Endodermal cell (in vitro differentiated cells): ENCODE data around the gene VAT1. TPM values are rescaled to one million over a fixed set of nuclear protein-coding genes. Genes with fewer than 3 reads are reported as not detected.

Experiments
- DNase-seq: peaks from one replicate; pipeline ENCODE4 v3.0.0-alpha.2; 2017
- H3K27ac ChIP-seq: 2 replicates; pipeline ENCODE4 v1.5.1; 2013; ENCODE audit warnings: mild to moderate bottlenecking, low read depth, low read length, moderate library complexity
- H3K27me3 ChIP-seq: 2 replicates; pipeline ENCODE4 v1.6.1; 2013; ENCODE audit warnings: mild to moderate bottlenecking, low read length, moderate library complexity; ENCODE audit not compliant: insufficient read depth, control insufficient read depth, poor library complexity, severe bottlenecking
- H3K36me3 ChIP-seq: 2 replicates; pipeline ENCODE4 v1.7.0; 2013; ENCODE audit warnings: mild to moderate bottlenecking, low read length, moderate library complexity; ENCODE audit not compliant: control insufficient read depth, insufficient read depth
- H3K4me1 ChIP-seq: one replicate; pipeline ENCODE4 v1.7.0; 2013; ENCODE audit warnings: low read length; ENCODE audit not compliant: control insufficient read depth, insufficient read depth
- H3K4me3 ChIP-seq: 2 replicates; pipeline ENCODE4 v1.5.1; 2013; ENCODE audit warnings: mild to moderate bottlenecking, low read length, moderate library complexity
- H3K9ac ChIP-seq: 2 replicates; pipeline ENCODE4 v1.6.1; 2013; ENCODE audit warnings: mild to moderate bottlenecking, low read length, moderate library complexity; ENCODE audit not compliant: poor library complexity, severe bottlenecking; ENCODE audit errors: extremely low read depth
- H3K9me3 ChIP-seq: 2 replicates; pipeline ENCODE4 v1.6.1; 2013; ENCODE audit warnings: mild to moderate bottlenecking, low read length, moderate library complexity; ENCODE audit not compliant: control insufficient read depth
- H3K27ac Mint-ChIP-seq: 2 replicates; pipeline ENCODE4 v1.8.0; 2020; ENCODE audit warnings: mixed read lengths
- H3K27me3 Mint-ChIP-seq: 2 replicates; pipeline ENCODE4 v1.8.0; 2021; ENCODE audit warnings: mild to moderate bottlenecking, mixed read lengths; ENCODE audit not compliant: insufficient read depth
- H3K36me3 Mint-ChIP-seq: 2 replicates; pipeline ENCODE4 v1.8.0; 2020; ENCODE audit warnings: low read depth, mixed read lengths
- H3K4me1 Mint-ChIP-seq: 2 replicates; pipeline ENCODE4 v1.8.0; 2020; ENCODE audit warnings: mixed read lengths
- H3K4me3 Mint-ChIP-seq: 2 replicates; pipeline ENCODE4 v1.8.0; 2020; ENCODE audit warnings: mild to moderate bottlenecking, moderate library complexity, mixed read lengths
- H3K9me3 Mint-ChIP-seq: 2 replicates; pipeline ENCODE4 v1.8.0; 2020; ENCODE audit warnings: mild to moderate bottlenecking, mixed read lengths
- CTCF ChIP-seq: fragments of 200-600 bp; sonication (generic); conservative IDR thresholded peaks from 2 replicates; pipeline ENCODE4 v1.5.0; 2021; ENCODE audit warnings: antibody characterized with exemption, mild to moderate bottlenecking
- WGBS, 2 experiments: methylation state at CpG; one replicate each; pipeline versions ENCODE4 v1.1.5 to v1.1.7; 2013; ENCODE audit warnings: missing lambda C conversion rate in 2 of 2, mixed read lengths in 1 of 2; ENCODE audit not compliant: insufficient coverage in 1 of 2, insufficient read length in 1 of 2; 5-methylcytosine and 5-hydroxymethylcytosine counted together
- total RNA-seq, 2 donors: library from RNA; stranded (reverse); fragmentation: NEBNext Ultra II Directional in 1 of 2; extraction: Animal tissue kit (Norgen Biotek cat#: 25700) in 1 of 2; gene quantifications; 2 replicates in 1 of 2; 3 replicates in 1 of 2; pipeline ENCODE4 v1.2.1, GENCODE V29; 2021

VAT1 gene
- total RNA-seq, 2 donors from 2014 or later = 306 to 402 TPM

GRCh38 chr17:43025766-43026537 is 3.8 kb upstream of the VAT1 start:
- Histone ChIP-seq H3K36me3 (no peaks in the 10 kb centered on the region), H3K9ac (no peak overlapping the region), H3K9me3 (no peaks in the 10 kb centered on the region), H3K27ac (no peak overlapping the region), H3K4me3 (peak overlapping the region; percentile 84), H3K4me1 (no peaks in the 10 kb centered on the region), H3K27me3 (no peaks in the 10 kb centered on the region)
- H3K4me1 Mint-ChIP-seq = peaks cover 20% of the 10 kb centered on the region
- H3K27me3 Mint-ChIP-seq = no peaks in the 10 kb centered on the region
- no peak for DNase-seq
- no peak for TF ChIP-seq CTCF
- H3K36me3 Mint-ChIP-seq = peaks cover 21% of the 10 kb centered on the region
- 76 to 96% methylated on average over 6 to 14 of the region's 16 CpGs for WGBS, 2 experiments
- peak overlapping the region; percentile 70 for H3K4me3 Mint-ChIP-seq
- H3K27ac Mint-ChIP-seq = no peak overlapping the region
- H3K9me3 Mint-ChIP-seq = no peaks in the 10 kb centered on the region

GRCh38 chr17:43025290-43025657 is 3.1 kb upstream of the VAT1 start:
- peaks cover 2% of the 10 kb centered on the region for H3K4me1 ChIP-seq
- H3K9me3 Mint-ChIP-seq = no peaks in the 10 kb centered on the region
- TF ChIP-seq CTCF = no peak
- H3K4me1 Mint-ChIP-seq = peaks cover 17% of the 10 kb centered on the region
- H3K36me3 Mint-ChIP-seq = peaks cover 17% of the 10 kb centered on the region
- H3K27ac Mint-ChIP-seq = peak overlapping the region; percentile 86
- peak overlapping the region; percentile 70 for H3K4me3 Mint-ChIP-seq
- no peaks in the 10 kb centered on the region for H3K9me3 ChIP-seq
- H3K27me3 ChIP-seq = no peaks in the 10 kb centered on the region
- 1 to 4% methylated on average over 9 to 27 of the region's 27 CpGs for WGBS, 2 experiments
- H3K27ac ChIP-seq = no peak overlapping the region
- H3K27me3 Mint-ChIP-seq = no peaks in the 10 kb centered on the region
- peak overlapping the region; percentile 84 for H3K4me3 ChIP-seq
- DNase-seq = no peak
- H3K9ac ChIP-seq = peak overlapping the region; percentile 30
- H3K36me3 ChIP-seq = peaks cover 3% of the 10 kb centered on the region

GRCh38 chr17:43024407-43025289 is 2.5 kb upstream of the VAT1 start, which contains the start of gene RND2:
RND2 (plus strand) TSS chr17:43025231; CDS start chr17:43025348, 117 bp downstream.
- Histone ChIP-seq H3K27ac (peak within 1 kb of the TSS; percentile 97), H3K9ac (peak within 1 kb of the TSS; percentile 92), H3K9me3 (no peaks in the 10 kb centered on the region), H3K27me3 (no peaks in the 10 kb centered on the region), H3K36me3 (peaks cover 9% of the 10 kb centered on the region), H3K4me3 (peak within 1 kb of the TSS; percentile 93), H3K4me1 (peaks cover 9% of the 10 kb centered on the region)
- Mint-ChIP-seq H3K9me3 (no peaks in the 10 kb centered on the region), H3K4me3 (peak within 1 kb of the TSS; percentile 70), H3K27me3 (no peaks in the 10 kb centered on the region), H3K36me3 (peaks cover 23% of the 10 kb centered on the region), H3K27ac (peak within 1 kb of the TSS; percentile 96), H3K4me1 (peaks cover 22% of the 10 kb centered on the region)
- DNase-seq = peak; percentile 99
- 1 to 2% methylated on average over 28 to 54 of the region's 61 CpGs for WGBS, 2 experiments
- peak; percentile 81 for TF ChIP-seq CTCF
